CD4-positive, alpha-beta T cell treated with Interleukin-21 for 1 hour (primary cell): ENCODE data around the gene IQSEC1.

ENCODE experiments used
- DNase-seq: peaks from one replicate; pipeline ENCODE4 v3.0.0-alpha.2; 2020

The IQSEC1 gene

DNA sequence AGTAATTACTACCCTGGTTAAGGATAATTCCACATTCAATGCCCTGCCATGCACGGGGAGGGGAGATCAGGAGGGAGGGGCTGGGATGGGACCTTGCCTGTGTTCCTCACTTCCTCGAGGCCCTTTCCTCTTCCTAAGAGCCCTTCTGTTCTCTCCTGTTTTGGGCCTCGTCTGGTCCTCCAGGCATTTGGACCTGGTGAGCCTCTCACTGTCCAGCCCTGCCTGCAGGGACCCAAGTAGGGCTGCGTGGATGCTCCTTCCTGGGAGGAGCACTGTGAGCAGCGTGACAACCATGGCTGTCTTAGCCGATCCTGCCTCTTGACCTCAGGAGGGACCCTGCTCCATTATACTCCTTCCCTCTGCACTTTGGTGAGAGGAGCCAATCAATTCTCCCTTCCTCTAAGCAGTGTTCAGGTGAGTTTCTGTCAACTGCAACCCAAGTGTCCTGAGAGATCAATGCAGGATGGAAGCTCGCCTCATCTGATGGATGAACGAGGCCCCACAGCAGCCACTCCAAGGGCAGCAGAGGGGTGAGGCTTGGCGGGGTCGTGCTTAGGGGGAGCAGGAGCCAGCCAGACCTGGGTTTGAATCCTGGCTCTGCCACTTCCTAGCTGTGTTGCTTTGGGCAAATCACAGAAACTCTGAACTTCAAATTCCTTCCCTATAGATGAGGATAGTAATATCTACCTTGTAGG is 92.5 kb downstream of the IQSEC1 start:
- no peak for DNase-seq

DNA sequence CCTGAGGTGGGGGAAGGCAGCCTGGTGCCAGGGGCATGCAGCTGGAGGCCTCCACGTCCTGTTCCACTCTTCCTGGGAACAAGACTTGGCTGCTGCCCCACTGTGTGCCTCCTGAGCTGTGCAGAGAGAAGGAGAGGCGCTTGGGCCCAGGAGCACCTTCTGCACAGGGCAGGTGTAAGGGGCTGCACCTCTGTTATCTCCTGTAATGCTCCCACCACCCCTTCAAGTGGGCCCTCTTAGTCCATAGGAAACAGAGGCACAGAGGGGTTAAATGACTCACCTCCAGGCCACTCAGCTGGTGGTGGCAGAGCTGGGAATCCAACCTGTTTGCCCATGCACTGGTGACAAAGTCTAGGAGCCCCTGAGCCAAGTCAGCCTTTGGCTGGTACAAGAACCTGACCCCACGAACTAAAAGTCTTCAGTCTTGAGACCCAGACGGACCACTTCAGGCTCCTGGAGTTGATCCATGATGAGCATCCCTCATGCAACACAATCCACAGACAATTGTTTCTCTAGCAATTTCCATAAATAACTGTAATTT is 93.2 kb downstream of the IQSEC1 start:
- no peak for DNase-seq

DNA sequence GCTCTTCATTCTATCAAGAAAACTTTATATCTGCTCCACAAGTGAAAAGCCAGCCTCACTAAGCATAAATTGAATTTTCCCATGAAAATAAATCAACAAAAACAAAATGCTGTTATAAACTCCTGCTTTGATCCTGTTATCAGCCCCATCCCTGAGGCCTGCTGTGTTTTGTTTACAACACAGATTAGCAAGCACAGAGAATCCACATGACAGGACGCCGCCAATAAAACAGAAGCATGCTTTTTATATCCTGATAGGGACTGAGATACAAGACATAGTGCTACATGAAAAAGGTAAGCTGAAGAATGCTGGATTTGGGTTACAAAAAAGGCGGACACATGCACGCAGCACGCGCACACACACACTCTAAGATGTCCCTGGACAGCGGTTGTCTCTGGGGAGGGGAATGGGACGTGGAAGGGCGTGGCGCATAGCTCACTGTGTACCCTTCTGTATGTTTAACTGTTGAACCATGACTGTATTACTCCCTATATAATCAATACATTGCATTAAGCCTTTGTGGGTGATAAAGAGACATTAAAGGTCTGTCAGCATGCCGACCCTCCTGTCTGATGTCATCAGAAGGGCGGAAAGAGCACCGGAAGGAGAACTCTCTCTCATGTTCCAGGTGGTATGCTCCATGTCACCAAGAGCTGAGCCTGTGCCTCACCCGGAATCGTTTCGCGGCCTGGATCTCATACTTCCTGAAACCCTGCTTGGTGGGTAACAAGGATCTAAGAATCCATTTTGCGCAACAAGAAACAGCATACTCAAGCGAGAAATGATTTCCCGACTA is 93.9 kb downstream of the IQSEC1 start:
- no peak for DNase-seq

DNA sequence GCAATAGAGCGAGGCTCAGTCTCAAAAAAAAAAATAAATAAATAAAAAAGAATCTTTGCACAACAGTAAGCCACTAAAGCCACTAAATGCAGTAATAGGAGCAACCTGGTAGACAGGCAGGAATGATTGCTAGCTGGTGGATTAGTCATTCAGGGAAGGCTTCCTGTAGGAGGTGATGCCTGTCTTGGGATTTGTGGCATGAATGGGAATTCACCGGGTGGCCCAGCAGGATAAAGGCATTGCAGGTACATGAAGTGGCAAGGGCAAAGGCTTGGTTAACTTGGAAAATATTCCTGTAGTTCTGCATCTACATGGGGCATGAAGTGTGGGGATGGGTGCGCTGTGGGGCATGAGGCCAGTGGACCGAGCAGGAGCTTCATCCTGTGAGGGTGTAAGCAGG is 94.5 kb downstream of the IQSEC1 start:
- no peak for DNase-seq

DNA sequence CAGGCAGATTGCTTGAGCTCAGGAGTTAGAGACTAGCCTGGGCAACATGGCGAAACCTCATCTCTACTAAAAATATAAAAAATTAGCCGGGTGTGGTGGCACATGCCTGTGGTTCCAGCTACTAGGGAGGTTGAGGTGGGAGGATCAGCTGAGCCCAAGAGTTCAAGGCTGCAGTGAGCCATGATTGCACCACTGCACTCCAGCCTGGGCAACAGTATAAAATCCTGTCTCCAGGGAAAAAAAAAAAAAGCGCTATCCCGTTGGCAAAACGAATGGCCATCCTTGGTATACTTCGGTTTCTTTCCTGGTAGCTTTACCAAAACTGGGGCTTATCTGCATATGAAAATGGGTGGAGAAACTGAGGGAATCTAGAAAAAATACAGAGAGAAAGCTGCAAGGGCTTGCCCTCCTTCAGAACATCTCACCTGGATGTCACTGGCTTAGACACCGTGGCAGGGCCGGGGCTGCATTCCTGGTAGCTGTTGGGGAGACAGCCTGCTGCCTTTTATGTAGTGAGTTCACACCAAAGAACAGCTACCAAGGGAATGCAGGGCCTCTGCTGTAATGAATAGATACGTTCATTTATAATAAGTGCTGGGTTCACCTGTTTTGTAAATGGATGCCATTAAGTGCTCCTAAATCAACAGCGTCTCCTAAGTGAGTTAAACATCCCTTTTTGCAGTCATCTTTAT is 96.0 kb downstream of the IQSEC1 start:
- DNase-seq = no peak

DNA sequence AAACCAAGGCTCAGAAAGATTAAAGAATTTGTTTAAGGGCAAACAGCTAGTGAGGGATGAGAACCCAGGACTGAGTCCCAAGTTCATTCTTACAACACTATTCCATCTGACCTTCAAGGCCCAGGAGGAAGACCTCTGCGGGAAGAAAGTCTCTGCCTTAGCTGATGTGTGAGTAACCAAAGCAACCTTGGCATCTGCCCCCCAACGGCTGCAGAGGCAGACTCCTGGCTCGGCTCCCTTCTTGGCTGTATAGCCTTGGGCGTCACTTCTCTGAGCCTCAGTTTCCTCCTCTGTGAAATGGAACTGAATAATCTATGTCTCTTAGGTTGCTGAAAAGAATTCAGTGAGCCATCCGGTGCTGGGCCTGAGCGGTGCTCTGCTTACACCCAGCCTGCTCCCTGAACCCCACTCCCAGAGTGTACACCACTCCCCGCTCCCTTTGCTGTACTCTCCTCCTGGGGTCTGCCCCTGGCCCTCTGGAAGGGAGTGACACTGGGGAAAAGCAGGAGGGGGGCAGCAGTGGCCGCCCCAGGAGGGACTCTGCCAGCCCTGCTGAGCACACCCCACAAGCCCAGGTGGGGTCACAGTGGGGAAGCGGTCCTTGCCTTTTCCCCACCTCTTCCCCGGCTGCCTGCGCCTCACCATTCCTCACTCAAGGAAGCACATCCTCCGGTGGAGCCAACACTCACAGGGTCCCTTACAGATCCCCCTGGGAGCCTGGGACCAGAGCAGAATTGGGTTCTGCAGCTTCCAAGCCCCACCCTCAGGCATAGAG is 97.3 kb downstream of the IQSEC1 start:
- no peak for DNase-seq

DNA sequence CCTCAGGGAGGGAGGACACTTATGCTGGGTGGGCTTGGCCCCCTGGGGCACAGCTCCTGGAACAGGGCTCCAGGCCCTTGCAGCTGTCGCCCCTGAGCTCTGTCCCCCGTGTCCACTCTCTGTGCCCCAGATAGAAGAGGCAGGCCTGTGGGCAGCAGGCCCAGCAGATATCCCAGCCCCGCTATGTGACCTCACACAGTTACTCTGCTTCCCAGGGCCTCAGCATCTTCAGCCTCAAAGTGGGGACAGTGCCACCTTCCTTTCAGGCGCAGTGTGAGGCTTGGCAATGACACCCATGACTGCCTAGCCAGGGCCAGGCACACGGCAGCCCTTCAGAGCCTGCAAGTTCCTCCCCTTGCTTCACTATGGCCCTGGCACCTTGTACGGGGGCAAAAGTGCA is 98.4 kb downstream of the IQSEC1 start:
- no peak for DNase-seq

DNA sequence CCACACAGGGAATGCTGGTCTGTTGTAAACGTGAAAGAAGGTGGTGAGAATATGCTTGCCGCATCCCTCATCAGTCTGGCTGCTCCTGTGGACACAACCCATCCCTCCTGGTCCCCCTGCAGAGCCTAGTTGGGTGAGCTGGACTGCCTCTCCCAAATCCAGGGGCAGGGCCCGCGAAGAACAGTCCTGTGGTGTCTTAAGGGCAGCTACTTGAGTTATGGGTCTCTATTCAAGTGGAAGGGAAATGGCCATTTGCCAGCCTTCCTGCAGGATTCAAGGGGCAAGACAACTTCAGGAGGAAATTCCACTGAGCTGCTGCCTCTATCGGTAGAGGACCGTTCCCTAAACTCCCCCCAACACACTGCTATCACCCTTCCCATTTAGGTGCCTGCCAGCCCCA is 98.9 kb downstream of the IQSEC1 start:
- no peak for DNase-seq

DNA sequence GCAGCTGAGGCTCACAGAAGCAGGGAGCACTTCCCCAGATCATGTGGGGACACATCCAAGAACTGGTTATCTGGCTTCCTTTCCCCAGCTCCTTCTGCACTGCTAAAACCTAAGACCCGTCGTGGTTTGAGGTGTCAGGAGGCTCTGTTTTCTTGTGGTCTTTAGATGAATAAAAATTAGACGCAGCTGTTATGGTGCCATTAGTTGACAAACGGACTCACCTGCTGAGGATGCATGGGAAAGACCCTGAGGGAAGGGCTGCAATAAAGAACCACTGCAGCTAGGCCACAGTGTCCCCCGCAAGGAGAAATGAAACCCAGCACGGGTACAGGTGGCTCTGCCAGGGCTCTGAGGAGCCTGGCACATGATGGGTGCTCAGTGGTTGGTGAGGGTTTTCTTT is 99.4 kb downstream of the IQSEC1 start:
- no peak for DNase-seq

DNA sequence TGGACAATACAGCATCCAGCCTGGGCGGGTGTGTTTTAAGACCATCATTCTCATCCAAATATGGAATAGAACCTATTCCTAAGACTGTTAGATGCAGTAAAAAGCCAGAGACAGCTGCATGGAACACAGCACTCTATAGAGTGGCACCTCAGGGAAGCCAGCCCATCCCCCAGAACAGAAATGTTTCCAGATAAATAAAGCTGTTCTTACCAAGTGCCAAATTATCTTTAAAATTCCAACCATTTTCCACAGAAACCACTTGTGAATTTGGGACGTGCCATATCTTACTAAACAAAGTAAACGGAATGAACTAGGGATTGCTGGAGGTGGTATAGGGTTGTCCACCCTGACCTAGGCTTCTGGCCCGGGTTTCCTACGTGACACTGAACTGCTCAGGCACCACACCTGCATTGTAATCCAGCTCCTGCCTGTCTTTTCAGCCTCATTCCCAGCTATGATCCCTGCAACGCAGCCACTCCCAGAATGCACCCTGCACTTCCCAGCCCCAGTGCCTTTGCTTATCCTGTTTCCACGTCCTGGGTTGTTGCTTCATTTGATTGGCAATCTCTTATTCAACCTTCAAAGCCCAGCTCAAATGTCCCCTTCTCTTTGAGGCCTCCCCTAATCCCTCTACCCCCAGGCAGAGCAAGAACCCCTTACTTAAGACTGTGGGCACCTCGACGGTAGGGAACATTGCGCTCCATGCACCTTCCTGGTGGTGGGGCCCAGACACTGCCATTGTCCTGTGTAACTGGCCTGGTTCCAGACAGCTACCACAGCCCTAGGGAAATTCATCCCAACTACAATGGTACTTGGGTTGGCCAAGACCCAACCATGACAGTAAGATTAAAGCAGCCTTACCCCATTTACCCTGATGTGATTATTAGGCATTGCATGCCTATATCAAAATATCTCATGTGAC is 100.2 kb downstream of the IQSEC1 start:
- DNase-seq = no peak

DNA sequence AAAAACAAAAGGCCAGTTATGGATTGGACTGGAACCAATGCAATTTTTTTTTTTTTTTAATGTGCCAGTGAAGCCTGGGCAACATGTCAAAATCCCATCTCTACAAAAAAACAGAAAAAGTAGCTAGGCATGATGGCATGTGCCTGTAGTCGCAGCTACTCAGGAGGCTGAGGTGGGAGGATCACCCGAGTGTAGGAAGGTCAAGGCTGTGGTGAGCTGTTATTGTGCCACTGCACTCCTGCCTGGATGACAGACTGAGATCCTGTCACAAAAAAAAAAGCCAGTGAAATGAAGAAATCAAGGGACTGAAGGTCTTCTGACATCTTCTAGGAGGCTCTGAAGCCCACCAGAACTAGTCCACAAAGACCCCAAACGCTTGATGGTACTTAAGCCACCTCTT is 101.2 kb downstream of the IQSEC1 start:
- no peak for DNase-seq

DNA sequence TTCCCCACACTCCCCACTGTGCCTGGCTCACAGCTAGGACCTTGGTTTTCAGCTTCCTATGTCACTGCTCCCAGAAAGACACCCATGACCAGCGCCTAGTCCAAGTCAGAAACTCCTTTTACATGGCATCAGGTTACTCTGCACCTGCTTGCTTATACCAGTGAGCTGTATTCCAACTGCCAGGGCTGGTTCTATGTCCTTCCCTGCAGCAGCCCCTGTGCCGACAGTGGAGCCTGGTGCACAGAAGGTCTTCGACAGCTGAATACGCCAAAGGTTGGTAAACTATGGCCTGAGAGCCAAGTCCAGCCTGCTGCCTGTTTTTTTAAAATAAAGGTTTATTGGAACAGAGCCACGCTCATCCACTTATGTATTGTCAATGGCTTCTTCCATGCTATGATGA is 102.5 kb downstream of the IQSEC1 start:
- DNase-seq = no peak

DNA sequence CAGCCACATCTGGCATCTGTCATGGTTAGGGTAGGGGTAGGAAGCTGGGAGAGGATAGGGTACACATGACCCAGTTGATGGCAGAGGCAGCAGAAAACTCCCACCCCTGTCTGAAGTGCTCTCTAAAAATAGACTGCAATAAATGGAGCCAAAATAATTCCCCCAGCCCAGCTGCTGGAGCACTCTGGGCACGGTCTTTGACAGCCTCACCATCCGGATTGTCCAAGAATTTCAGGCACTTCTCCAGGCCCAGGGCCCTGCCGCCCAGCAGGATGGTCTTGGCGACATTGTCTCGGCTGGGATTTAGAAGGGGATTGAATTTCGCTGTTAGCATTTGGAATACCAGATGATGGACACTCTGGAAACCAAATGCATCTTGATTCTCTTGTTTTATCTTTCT is 103.7 kb downstream of the IQSEC1 start:
- DNase-seq = no peak

DNA sequence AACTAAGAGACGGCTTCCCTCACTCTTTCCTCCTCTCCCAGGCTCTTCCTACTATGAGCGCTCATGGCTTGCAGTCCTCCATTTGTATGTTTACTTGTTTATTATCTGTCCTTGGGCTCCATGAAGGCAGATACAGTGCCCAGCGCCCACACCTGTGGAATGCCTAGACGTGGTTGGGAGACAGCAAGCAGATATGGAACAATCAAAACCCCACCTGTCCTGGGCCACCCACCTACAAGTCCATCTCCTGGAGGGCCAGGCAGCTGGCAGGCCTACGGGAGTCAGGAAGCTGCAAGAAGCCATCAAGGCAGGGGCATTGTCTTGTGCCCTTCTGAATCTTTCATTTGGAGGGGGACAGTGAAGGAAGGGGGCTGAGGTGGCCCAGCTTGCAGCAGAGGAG is 104.7 kb downstream of the IQSEC1 start:
- no peak for DNase-seq

DNA sequence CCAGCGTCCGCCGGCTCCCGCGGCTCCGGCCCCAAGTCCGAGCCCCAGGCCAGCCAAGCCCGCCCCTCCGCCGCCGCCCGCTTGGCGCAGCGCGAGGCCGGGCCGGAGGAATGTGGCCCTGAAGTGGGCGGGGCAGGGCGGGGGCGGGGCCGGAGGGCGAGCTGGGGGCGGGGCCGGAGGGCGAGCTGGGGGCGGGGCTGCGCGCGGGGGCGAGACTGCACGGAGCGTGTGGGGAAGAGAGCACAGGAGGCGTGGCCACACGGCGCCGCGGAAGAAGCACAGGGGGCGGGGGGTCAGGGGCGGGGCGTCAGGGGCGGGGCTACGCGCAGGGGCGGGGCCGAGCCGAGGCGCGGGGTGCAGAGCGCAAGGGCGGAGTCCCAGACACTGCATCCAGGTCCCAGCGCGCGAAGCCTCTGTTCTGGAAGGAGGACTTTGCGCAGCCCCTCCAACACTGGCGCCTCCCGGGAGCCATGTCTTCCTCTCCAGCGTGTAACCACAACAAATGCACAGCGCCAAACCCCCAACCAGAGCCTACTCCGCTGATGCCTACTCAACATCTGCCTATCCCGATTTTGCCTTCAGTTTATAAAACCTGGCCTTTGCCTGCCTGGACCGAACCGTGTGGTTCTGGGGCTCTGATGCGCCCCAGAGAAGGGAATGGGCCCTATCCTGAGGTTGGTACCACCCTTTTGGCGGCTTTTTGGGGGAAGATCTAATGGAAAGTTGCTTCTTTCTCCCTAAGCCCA is 105.5 kb downstream of the IQSEC1 start:
- DNase-seq = peak; percentile 92

DNA sequence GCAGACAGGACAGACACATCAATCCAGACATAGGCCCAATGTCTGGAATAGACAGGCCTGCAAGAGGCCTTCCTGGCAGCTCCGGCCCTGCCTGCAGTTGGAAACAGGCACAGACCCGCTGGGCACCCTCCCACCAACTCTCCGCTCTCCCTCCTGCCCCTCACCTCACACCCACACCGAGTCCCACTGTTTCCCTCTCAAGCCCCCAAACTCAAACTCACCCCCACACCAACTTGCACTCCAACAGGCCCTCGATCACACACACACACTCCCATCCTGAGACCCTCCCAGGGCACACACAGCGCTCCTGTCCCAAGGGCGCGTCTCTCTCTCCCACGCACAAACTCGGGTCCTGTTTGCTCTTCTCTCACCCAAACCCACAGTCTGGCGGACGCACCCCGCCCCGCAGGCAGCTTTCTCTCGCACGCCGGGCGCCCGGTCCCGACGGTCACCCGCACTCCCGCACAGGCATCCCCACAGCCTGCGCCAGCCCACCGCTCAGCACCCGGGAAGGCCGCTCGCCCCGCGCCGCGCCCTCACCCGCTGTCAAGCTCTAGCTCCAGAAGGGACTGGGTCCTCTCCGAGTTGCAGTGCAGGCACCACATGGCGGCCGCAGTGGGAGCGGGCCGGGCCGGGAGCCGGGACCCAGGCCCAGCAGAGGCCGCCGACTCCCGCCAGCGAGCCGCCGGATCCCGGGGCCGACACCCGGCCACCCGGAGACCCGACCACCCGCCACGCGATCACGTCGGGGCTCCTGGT is 106.2 kb downstream of the IQSEC1 start:
- DNase-seq = no peak

DNA sequence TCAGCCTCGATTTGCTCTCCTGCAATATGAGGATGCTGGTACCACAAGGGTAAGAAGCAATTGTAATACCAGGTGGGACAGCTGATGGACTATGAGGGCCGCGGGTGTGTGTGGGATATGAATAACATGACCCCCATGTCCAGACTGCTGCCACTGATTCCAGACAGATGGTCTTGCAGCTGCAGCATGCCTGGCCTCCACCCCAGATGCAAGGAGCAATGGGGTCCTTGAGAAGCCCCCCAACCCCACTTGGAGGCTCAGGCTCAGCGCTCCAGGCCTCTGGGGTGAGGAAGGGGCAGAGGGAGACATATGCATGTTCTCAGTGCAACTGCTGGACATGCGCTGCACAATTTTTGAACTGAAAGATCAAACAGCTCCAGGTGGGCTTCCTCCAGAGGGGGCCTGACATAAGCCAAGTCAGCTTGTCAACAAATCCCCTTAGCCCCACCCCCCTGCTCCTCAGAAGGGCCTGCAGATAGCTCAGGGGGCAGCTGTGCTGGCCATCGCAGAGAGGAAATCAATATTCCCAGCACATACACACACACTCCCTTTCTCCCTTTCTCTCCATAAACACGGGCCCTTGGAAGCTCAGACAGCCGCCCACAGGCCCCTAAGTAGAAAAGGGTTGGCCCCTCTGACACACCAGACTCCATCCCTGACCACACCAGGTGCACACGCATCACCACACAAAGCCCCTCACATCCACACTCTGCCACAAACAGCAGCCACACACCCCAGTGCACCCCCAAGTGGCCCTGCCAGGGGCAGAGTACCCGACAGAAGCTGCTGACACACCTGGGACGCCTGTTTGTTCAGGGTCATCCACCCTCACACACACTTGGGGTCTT is 107.0 kb downstream of the IQSEC1 start:
- no peak for DNase-seq

DNA sequence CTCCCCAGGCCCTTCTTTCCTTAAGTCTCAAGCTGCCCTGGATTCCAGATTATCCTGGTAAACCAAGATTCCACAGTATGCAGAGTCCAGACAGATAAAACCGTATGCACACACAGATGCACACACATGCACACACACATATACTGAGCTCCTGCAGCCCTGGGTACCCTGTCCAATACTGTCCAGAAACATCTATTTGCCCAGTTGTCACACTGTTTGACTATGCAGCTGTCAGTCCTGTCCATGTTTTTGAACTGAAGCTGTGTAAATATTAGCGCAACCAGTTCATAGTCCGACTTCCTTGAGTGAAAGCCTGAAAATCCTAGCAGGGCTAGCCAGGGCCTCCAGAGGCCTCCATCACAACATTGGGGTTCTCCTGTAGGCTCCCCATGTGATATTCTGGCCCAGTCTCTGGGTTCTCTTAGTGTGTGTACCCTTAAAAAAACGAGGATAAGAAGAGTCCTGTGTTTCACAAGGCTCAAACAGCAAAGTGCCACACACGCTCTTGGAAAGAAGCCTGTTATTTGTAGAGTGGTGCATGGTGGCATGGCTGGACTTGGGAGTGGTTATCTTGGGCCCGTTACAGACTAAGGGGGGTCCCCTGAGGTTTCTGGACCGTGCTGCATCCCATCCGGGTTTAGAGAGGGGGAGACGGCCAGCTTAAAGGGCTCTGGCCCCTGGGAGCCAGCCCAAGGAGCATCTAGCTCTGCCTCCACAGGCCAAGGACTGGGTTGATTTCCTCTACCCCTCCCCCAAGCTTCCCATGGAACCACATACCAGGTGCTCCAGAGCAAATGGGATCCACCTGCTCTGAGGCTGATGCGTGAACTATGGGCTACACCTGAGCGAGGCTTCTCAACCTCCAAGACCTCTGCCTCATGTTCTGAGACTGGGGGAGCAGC is 108.3 kb downstream of the IQSEC1 start:
- no peak for DNase-seq
